Measurements from ENCODE around the gene PXT1.
A peak's percentile ranks its signal among the peaks of the same experiment; 100 is the strongest.

Gene PXT1

GRCh38 chr6:36350681-36351571 lies 91.7 kb downstream of the PXT1 start:
- FAIRE-seq (no peak), DNase-seq (ENCODE audit: insufficient read length, low spot score) (no peak)

GRCh38 chr6:36350082-36350481 lies 92.6 kb downstream of the PXT1 start:
- no peak for DNase-seq (ENCODE audit: insufficient read length, low spot score)
- no peak for FAIRE-seq

GRCh38 chr6:36349240-36349639 lies 93.4 kb downstream of the PXT1 start:
- no peak for FAIRE-seq
- no peak for DNase-seq (ENCODE audit: insufficient read length, low spot score)

- no peak for FAIRE-seq
- DNase-seq (ENCODE audit: insufficient read length, low spot score): no peak
These were observed 95.0 kb downstream of the PXT1 start for GRCh38 chr6:36347621-36348020.

GRCh38 chr6:36346486-36347273 lies 96.0 kb downstream of the PXT1 start:
- FAIRE-seq: no peak
- DNase-seq (ENCODE audit: insufficient read length, low spot score): no peak

- FAIRE-seq (peak; percentile 54), DNase-seq (ENCODE audit: insufficient read length, low spot score) (no peak)
These were observed 96.8 kb downstream of the PXT1 start for GRCh38 chr6:36345681-36346466.

GRCh38 chr6:36343109-36343680 lies 99.5 kb downstream of the PXT1 start:
- DNase-seq (ENCODE audit: insufficient read length, low spot score) (no peak), FAIRE-seq (no peak)

GRCh38 chr6:36340618-36341454 lies 101.8 kb downstream of the PXT1 start:
- peak; percentile 36 for FAIRE-seq
- DNase-seq (ENCODE audit: insufficient read length, low spot score): peak; percentile 81

Measured in HTR-8/SVneo (cell line).